MV-4-11 (cell line): Measurements from ENCODE around the gene ANKRD55.
"Not testable (repeated sequence)": the region's sequence is repeated elsewhere in the genome, so short reads cannot be mapped to it uniquely, and the experiment has no call there.

Experiments used
- DNase-seq: peaks from one replicate; lab custom pipeline; 2025; lab: John Stamatoyannopoulos, UW

The ANKRD55 gene

GRCh38 chr5:56144211-56144610 lies 88.9 kb downstream of the ANKRD55 start:
- DNase-seq = no peak

GRCh38 chr5:56143373-56143714 lies 89.8 kb downstream of the ANKRD55 start:
- DNase-seq = no peak

- DNase-seq = no peak
Observed at GRCh38 chr5:56142614-56143372, 90.3 kb downstream of the ANKRD55 start.

- DNase-seq = no peak
Observed at GRCh38 chr5:56142233-56142613, 90.9 kb downstream of the ANKRD55 start.

GRCh38 chr5:56140073-56140472 lies 93.1 kb downstream of the ANKRD55 start:
- peak; percentile 59 for DNase-seq

- DNase-seq = no peak
Observed at GRCh38 chr5:56130664-56131063, 102.5 kb downstream of the ANKRD55 start.

GRCh38 chr5:56129288-56129687 lies 103.8 kb downstream of the ANKRD55 start:
- DNase-seq = no peak

- DNase-seq = no peak
Observed at GRCh38 chr5:56128113-56128512, 105.0 kb downstream of the ANKRD55 start.

- no peak for DNase-seq
Observed at GRCh38 chr5:56126487-56127179, 106.5 kb downstream of the ANKRD55 start.

GRCh38 chr5:56123531-56124243 lies 109.4 kb downstream of the ANKRD55 start:
- peak; percentile 63 for DNase-seq

GRCh38 chr5:56122360-56122985 lies 110.7 kb downstream of the ANKRD55 start:
- not testable (repeated sequence) for DNase-seq

GRCh38 chr5:56119050-56119449 lies 114.1 kb downstream of the ANKRD55 start:
- no peak for DNase-seq

GRCh38 chr5:56116599-56117141 lies 116.5 kb downstream of the ANKRD55 start:
- DNase-seq = peak; percentile 86

GRCh38 chr5:56115589-56115988 lies 117.5 kb downstream of the ANKRD55 start:
- no peak for DNase-seq

- no peak for DNase-seq
Observed at GRCh38 chr5:56112526-56113121, 120.5 kb downstream of the ANKRD55 start.

- DNase-seq = no peak
Observed at GRCh38 chr5:56111404-56111781, 121.7 kb downstream of the ANKRD55 start.

- no peak for DNase-seq
Observed at GRCh38 chr5:56110646-56111403, 122.3 kb downstream of the ANKRD55 start.

GRCh38 chr5:56108246-56108645 lies 124.9 kb downstream of the ANKRD55 start:
- DNase-seq = no peak

- no peak for DNase-seq
Observed at GRCh38 chr5:56106837-56107236, 126.3 kb downstream of the ANKRD55 start.

- peak; percentile 61 for DNase-seq
Observed at GRCh38 chr5:56105511-56106291, 127.4 kb downstream of the ANKRD55 start.
